ES-I3 (cell line): Measurements from ENCODE around the gene BSG.

ENCODE experiments used
- H3K36me3 ChIP-seq: 2 replicates; pipeline ENCODE4 v1.6.1; 2013; ENCODE audit warnings: mild to moderate bottlenecking, low read length, control low read depth, moderate library complexity; ENCODE audit not compliant: insufficient read depth
- H3K4me1 ChIP-seq: 2 replicates; pipeline ENCODE4 v1.6.1; 2013; ENCODE audit warnings: mild to moderate bottlenecking, control low read depth, low read length; ENCODE audit not compliant: insufficient read depth
- H3K9ac ChIP-seq: 2 replicates; pipeline ENCODE4 v1.6.1; 2013; ENCODE audit warnings: low read depth, mild to moderate bottlenecking, low read length, moderate library complexity
- H3K9me3 ChIP-seq: 2 replicates; pipeline ENCODE4 v1.6.1; 2013; ENCODE audit warnings: mild to moderate bottlenecking, low read length, moderate library complexity; ENCODE audit not compliant: control insufficient read depth, insufficient read depth

BSG gene

DNA sequence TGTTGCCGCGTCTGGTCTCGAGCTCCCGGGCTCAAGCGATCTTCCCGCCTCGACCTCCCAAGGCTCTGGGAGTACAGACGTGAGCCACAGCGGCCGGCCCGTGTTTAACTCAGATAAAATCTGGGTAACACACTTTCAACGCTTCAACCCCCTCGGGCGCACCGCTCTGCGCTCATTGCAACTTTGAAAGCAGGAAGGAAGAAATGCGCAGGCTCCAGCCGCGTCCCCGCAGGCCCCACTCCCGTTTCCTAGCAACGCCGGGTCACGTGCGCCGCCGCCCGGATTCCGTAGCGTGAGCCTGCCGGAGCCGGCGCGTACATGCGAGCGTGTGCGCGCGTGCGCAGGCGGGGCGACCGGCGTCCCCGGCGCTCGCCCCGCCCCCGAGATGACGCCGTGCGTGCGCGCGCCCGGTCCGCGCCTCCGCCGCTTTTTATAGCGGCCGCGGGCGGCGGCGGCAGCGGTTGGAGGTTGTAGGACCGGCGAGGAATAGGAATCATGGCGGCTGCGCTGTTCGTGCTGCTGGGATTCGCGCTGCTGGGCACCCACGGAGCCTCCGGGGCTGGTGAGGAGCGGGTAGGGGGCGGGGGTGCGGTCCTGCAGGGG lies at the start of gene BSG:
TSS of gene BSG (plus strand) at position 457 of the 603 bp plus-strand sequence. CDS start at position 496, 39 bp downstream.
- Histone ChIP-seq H3K9ac (peak within 1 kb of the TSS; percentile 88), H3K4me1 (peaks cover 9% of the 10 kb centered on the region; the same call in 1 of the 2 replicates), H3K9me3 (peaks cover 3% of the 10 kb centered on the region), H3K36me3 (no peaks in the 10 kb centered on the region; the same call in 1 of the 2 replicates)

DNA sequence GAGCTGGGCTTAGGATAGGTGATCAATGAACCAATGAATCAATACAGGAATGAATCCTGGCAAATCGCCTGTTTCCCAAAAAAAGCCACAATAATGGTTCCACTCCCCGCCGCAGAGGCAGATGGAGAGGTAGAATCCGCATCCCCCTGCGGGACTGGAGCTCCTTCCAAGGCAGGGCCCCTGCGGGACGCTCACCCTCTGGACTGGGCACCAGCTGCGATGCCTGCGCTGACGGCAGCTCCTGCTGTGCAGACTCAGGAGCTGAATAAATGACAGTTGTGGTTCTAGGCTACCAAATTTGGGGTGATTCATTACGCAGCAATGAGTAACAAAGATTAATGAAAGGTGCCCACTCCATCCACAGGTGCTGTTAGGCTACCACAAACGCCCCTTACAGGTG lies 49.7 kb upstream of the BSG start:
- no peaks in the 10 kb centered on the region; the same call in 1 of the 2 replicates for H3K9me3 ChIP-seq
- no peaks in the 10 kb centered on the region; the same call in 1 of the 2 replicates for H3K4me1 ChIP-seq
- no peak overlapping the region for H3K9ac ChIP-seq
- H3K36me3 ChIP-seq: no peaks in the 10 kb centered on the region

DNA sequence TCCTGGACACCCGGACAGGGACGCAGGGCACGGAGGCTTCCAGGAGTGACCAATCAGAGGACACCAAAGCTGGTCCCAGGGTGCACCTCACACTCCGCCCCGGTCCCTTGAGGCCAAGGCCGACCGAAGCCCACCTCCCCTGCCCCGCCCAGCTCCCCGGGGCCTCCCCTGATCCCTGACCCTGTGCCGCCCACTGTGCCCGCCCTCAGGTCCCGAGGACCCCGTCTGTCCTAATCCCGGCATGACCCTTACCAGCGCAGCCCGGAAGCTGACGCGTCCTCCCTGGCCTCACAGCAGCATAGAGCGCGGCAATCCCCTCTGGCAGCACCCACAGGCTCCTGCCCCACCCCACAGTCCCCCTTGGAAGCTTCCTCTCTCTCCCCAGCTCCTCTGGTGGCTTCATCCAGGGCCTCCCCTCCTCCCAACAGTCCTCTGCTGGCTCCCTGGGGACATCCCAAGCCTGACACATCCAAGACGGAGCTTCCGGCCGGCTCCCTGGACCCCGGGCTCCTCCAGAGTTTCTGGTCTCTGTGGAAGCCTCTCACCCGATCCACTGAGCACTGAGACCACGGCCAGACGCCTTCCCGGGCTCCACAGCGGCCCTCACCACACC lies 48.2 kb upstream of the BSG start:
- Histone ChIP-seq H3K9ac (no peak overlapping the region), H3K4me1 (no peaks in the 10 kb centered on the region; the same call in 1 of the 2 replicates), H3K36me3 (no peaks in the 10 kb centered on the region), H3K9me3 (no peaks in the 10 kb centered on the region; the same call in 1 of the 2 replicates)

DNA sequence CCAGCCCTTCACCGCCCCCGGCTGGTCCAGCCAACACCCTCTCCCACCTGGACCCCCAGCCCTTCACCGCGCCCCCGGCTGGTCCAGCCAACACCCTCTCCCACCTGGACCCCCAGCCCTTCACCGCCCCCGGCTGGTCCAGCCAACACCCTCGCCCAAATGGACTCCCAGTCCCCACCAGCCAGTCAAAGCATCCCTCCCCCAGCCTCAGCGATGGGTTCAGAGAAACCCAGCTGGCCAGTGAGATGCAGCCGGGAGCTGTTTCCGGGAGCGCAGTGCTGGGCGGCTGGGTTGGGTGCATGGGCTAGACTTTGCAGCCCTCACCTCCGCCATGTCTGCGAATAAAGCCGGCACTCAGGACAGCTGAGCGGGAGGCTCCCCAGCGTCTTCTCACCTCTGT lies 47.4 kb upstream of the BSG start:
- H3K9ac ChIP-seq: peak overlapping the region; percentile 20; the same call in 1 of the 2 replicates
- H3K9me3 ChIP-seq: no peaks in the 10 kb centered on the region; the same call in 1 of the 2 replicates
- H3K36me3 ChIP-seq: no peaks in the 10 kb centered on the region
- H3K4me1 ChIP-seq: no peaks in the 10 kb centered on the region; the same call in 1 of the 2 replicates

DNA sequence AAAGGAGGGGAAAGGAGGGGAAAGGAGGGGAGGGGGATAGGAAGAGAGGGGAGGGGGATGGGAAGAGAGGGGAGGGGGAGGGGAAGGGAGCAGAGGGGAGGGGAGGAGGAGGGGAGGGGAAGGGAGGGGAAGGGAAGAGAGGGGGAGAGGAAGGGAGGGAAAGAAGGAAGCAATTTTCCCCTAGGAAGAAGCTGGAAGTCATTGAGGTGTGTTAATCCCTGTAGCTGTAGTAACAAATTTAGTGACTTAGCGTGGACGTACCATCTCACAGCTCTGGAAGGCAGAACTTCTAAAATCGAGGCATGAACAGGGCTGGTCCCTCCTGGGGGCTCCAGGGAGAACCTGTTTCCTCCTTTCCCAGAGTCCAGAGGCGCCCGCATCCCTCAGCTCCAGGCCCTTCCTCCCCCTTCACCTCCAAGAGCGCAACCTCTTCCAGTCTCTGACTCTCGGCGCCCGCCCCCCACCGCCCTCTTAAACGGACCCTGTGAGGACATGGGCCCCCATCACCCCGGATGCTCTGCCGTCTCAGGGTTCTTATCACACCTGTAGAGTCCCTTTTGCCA lies 46.5 kb upstream of the BSG start:
- Histone ChIP-seq H3K36me3 (no peaks in the 10 kb centered on the region), H3K4me1 (no peaks in the 10 kb centered on the region; the same call in 1 of the 2 replicates), H3K9me3 (no peaks in the 10 kb centered on the region; the same call in 1 of the 2 replicates), H3K9ac (no peak overlapping the region)

DNA sequence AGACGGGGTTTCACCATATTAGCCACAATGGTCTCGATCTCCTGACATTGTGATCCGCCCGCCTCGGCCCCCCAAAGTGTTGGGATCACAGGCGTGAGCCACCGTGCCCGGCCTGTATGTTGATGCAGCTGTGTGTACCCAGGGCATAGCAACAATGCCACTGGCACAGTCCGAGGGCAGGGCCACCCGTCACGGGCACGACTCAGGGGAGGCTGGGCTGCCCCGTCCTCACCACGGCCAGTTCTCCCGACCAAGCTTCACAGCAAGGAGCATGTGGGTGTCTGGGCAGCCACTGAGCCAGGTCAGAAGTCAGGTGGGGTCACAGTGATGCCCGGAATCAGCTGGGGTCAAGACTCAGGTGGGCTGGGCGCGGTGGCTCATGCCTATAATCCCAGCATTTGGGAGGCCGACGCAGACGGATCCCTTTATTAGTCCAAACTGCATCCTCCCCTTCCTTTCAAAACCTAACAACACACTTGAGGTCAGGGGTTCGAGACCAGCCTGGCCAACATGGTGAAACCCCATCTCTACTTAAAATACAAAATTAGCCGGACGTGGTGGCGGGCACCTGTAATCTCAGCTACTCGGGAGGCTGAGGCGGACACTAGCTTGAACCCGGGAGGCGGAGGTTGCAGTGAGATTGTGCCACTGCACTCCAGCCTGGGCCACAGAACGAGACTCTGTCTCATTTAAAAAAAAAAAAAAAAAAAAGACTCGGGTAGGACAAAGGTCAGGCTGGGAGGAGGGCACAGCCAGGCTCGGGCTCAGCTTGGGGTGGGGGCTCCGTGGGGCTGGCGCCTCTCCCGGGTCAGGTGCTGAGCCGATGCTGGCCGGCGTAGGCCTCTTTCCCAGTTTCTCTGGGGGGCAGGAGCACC lies 42.0 kb upstream of the BSG start:
- no peaks in the 10 kb centered on the region; the same call in 1 of the 2 replicates for H3K9me3 ChIP-seq
- peak overlapping the region; percentile 90 for H3K9ac ChIP-seq
- H3K36me3 ChIP-seq: no peaks in the 10 kb centered on the region
- H3K4me1 ChIP-seq: no peaks in the 10 kb centered on the region; the same call in 1 of the 2 replicates

DNA sequence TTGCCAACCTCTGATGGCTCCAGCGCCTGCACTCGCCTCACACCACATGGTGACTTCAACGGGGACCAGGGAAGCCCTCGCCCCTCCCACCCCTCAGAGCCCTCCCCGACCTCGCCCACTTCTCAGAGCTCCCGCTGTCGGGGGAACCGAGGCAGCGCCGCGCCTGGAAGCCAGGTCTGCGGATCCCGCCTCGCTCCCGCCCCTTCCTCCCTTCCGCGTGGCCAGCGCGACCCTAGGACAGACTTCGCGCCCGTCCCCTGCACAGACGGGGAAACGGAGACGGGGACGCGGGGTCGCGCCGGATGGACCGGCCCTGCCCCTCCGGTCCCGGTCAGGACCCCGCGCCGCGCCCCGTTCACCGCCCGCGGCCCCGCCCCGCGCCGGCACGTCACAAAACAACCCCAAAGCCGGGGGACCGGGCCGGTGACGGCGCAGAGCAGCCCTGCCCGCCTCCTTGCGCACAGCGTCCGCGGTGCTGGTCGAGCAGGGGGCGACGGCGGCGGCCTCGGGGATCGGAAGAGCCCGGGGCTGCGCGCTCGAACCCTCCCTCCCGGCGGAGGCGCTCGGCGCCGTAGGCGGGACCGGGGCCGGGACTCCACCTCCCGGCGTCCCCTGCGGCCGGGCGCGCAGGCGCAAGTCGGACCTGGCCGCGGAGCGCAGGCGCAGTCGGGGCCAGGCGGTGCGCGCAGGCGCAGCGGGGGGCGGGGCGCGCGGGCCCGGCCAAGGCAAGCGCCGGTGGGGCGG lies 41.2 kb upstream of the BSG start:
- Histone ChIP-seq H3K9ac (peak overlapping the region; percentile 94), H3K4me1 (no peaks in the 10 kb centered on the region), H3K36me3 (no peaks in the 10 kb centered on the region), H3K9me3 (no peaks in the 10 kb centered on the region; the same call in 1 of the 2 replicates)

DNA sequence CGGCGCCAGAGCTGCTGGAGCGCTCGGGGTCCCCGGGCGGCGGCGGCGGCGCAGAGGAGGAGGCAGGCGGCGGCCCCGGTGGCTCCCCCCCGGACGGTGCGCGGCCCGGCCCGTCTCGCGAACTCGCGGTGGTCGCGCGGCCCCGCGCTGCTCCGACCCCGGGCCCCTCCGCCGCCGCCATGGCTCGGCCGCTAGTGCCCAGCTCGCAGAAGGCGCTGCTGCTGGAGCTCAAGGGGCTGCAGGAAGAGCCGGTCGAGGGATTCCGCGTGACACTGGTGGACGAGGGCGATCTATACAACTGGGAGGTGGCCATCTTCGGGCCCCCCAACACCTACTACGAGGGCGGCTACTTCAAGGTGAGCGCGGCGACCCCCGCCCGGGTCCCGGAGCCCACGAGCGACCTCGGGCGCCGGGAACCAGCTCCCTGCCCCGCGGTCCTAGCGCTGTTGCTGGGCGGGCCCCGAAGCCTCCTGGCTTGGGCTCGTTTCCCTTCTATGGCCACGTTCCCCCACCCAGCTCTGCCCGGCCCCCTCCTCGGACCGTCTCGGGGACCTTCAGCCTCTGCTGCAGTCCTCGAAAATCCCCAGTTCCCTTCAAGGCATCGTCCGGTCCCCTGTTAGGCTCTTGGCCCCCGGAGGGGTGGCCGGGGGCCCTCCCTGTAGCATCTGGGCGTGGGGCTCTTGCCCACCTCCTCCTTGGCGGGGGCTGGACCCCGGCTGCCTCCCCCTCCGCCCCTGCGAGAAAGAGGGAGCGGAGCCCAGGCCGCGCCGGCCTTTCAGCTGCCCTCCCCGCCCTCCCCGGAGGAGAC lies 40.4 kb upstream of the BSG start, which contains the start of gene CDC34:
TSS of gene CDC34 (plus strand) at position 8 of the 808 bp plus-strand sequence. CDS start at position 180, 172 bp downstream.
- peaks cover 5% of the 10 kb centered on the region; the same call in 1 of the 2 replicates for H3K36me3 ChIP-seq
- no peaks in the 10 kb centered on the region; the same call in 1 of the 2 replicates for H3K9me3 ChIP-seq
- H3K4me1 ChIP-seq: no peaks in the 10 kb centered on the region
- peak within 1 kb of the TSS; percentile 94 for H3K9ac ChIP-seq

DNA sequence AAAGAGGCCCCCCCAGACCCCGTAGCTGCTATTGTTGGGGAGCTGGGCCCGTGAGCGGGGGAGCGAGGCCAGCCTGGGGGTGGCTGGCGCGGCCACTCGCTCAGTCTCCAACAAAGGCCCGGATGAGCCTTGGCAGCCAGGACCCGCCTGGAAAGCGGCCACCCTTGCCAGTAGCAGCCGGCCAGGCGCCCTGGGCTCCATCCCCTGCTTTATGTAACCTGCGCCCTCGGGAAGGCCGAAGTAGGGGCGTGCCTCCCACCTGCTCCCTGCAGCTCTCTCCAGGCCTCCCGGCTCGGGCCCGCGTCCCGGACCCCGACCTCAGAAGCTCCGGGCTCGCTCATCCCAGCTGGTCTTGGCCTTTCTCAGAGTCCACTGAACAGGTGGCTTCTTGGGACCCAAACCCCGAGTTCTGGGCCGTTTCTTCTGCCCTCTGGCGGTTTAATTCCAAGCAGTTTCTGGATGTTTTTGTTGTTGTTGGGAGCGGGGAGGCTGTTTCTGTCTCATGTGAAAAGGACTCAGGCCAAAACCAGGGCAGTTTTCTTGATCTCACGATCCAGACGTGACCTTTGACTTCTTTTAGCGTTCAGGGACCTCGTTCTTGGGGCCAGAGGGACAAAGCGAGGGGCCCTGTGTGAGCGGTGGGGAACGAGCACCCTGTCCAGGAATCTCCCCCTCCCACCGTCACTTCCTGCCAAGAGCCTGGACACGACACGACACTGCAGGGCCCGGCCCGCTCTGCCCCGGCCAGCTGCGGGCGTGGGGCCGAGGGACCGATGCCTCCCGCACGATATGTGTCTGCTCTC lies 39.6 kb upstream of the BSG start:
- H3K9ac ChIP-seq: peak overlapping the region; percentile 94
- H3K36me3 ChIP-seq: peaks cover 7% of the 10 kb centered on the region; the same call in 1 of the 2 replicates
- H3K9me3 ChIP-seq: no peaks in the 10 kb centered on the region; the same call in 1 of the 2 replicates
- no peaks in the 10 kb centered on the region for H3K4me1 ChIP-seq

DNA sequence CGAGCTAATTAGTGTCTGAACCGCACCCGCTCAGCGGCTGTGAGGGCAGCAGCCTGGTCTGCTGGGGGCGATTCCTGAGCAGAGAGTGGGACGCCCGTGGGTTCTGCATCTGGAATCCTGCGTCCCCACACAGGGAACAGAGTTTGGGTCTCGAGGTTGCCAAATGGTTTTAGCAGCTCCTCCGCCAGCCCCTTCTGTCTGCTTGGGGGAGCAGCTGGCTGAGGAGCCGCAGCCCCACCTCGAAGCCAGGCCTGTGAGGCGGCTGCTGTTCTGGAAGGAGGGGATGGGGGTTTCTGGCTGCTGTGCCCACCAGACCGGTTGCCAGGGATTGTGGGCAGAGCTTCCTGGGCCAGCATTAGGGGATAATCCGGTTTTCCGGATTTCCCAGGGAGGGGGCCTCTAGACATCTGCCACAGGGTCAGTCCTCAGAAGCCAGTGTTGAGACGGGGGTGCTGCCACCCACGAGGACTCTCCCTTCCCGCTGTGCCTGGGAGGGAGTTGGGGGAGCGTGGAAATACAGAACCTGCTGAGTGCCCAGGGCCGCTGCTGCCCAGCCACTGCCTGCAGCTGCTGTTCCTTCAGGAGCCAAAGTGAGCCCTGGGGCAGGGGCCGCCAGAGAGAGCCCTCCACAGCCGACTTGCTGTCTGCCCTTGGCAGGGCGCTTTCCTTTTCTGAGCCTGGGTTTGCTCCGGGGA lies 38.9 kb upstream of the BSG start:
- H3K9ac ChIP-seq: peak overlapping the region; percentile 94
- H3K36me3 ChIP-seq: peaks cover 7% of the 10 kb centered on the region; the same call in 1 of the 2 replicates
- H3K4me1 ChIP-seq: no peaks in the 10 kb centered on the region
- no peaks in the 10 kb centered on the region; the same call in 1 of the 2 replicates for H3K9me3 ChIP-seq

DNA sequence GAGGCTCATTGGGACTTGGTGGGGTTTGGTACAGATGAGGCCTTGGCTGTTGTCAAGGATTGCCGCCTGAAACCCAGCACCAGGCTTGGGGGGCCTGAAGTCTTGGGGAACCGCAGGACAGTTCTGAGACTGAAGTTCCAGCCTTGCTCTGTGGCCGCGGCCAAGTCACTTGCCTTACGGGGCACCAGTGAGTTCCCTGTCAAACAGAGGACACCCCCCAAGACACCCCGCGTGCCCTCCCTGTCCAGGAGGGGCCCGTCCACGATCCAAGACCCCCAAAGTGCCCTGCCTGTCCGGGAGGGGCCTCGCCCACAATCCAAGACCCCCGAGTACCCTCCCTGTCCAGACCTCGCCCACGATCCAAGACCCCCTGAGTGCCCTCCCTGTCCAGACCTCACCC lies 38.3 kb upstream of the BSG start:
- Histone ChIP-seq H3K36me3 (peaks cover 7% of the 10 kb centered on the region; the same call in 1 of the 2 replicates), H3K9ac (no peak overlapping the region), H3K4me1 (no peaks in the 10 kb centered on the region), H3K9me3 (no peaks in the 10 kb centered on the region)
